Mucosa of stomach (tissue), 1 donor: ENCODE measurements around the gene LOXL1.

ENCODE experiments used
- H3K27me3 ChIP-seq: one replicate; pipeline ENCODE4 v1.7.0; 2013; ENCODE audit warnings: mild to moderate bottlenecking, low read length; ENCODE audit not compliant: control insufficient read depth, insufficient read depth
- H3K36me3 ChIP-seq: one replicate; pipeline ENCODE4 v1.7.0; 2013; ENCODE audit warnings: low read length; ENCODE audit not compliant: control insufficient read depth, insufficient read depth
- H3K4me1 ChIP-seq: one replicate; pipeline ENCODE4 v1.7.0; 2013; ENCODE audit warnings: mild to moderate bottlenecking, low read length; ENCODE audit not compliant: control insufficient read depth, insufficient read depth
- H3K4me3 ChIP-seq: one replicate; pipeline ENCODE4 v1.7.0; 2013; ENCODE audit warnings: low read length
- H3K9ac ChIP-seq: one replicate; pipeline ENCODE4 v1.7.0; 2013; ENCODE audit warnings: mild to moderate bottlenecking, low read length, moderate library complexity
- H3K9me3 ChIP-seq: one replicate; pipeline ENCODE4 v1.7.0; 2013; ENCODE audit warnings: mild to moderate bottlenecking, low read length, moderate library complexity; ENCODE audit not compliant: control insufficient read depth
- donor health status: Pancreatic carcinoma.

The LOXL1 gene

GRCh38 chr15:73939138-73939537 is 12.9 kb downstream of the LOXL1 start:
- Histone ChIP-seq H3K9me3 (no peaks in the 10 kb centered on the region), H3K4me3 (no peak overlapping the region), H3K4me1 (peaks cover 39% of the 10 kb centered on the region), H3K9ac (no peak overlapping the region), H3K36me3 (no peaks in the 10 kb centered on the region), H3K27me3 (no peaks in the 10 kb centered on the region)

GRCh38 chr15:73940061-73940981 is 14.1 kb downstream of the LOXL1 start:
- H3K27me3 ChIP-seq, result no peaks in the 10 kb centered on the region
- H3K4me3 ChIP-seq, result no peak overlapping the region
- H3K36me3 ChIP-seq, result no peaks in the 10 kb centered on the region
- H3K4me1 ChIP-seq, result peaks cover 36% of the 10 kb centered on the region
- H3K9me3 ChIP-seq, result no peaks in the 10 kb centered on the region
- H3K9ac ChIP-seq, result no peak overlapping the region

- no peak overlapping the region for H3K9ac ChIP-seq
- H3K9me3 ChIP-seq, result no peaks in the 10 kb centered on the region
- peaks cover 29% of the 10 kb centered on the region for H3K4me1 ChIP-seq
- no peak overlapping the region for H3K4me3 ChIP-seq
- H3K27me3 ChIP-seq, result no peaks in the 10 kb centered on the region
- H3K36me3 ChIP-seq, result no peaks in the 10 kb centered on the region
Measured at GRCh38 chr15:73941044-73941443, 14.8 kb downstream of the LOXL1 start.

- Histone ChIP-seq H3K9ac (no peak overlapping the region), H3K36me3 (no peaks in the 10 kb centered on the region), H3K27me3 (no peaks in the 10 kb centered on the region), H3K9me3 (no peaks in the 10 kb centered on the region), H3K4me1 (peaks cover 25% of the 10 kb centered on the region), H3K4me3 (no peak overlapping the region)
Measured at GRCh38 chr15:73941449-73941848, 15.2 kb downstream of the LOXL1 start.

GRCh38 chr15:73941871-73942635 is 15.8 kb downstream of the LOXL1 start:
- no peaks in the 10 kb centered on the region for H3K27me3 ChIP-seq
- H3K36me3 ChIP-seq, result no peaks in the 10 kb centered on the region
- H3K4me3 ChIP-seq, result no peak overlapping the region
- no peak overlapping the region for H3K9ac ChIP-seq
- H3K4me1 ChIP-seq, result peaks cover 25% of the 10 kb centered on the region
- H3K9me3 ChIP-seq, result no peaks in the 10 kb centered on the region

GRCh38 chr15:73942751-73943270 is 16.5 kb downstream of the LOXL1 start:
- H3K4me1 ChIP-seq, result peaks cover 25% of the 10 kb centered on the region

DNA sequence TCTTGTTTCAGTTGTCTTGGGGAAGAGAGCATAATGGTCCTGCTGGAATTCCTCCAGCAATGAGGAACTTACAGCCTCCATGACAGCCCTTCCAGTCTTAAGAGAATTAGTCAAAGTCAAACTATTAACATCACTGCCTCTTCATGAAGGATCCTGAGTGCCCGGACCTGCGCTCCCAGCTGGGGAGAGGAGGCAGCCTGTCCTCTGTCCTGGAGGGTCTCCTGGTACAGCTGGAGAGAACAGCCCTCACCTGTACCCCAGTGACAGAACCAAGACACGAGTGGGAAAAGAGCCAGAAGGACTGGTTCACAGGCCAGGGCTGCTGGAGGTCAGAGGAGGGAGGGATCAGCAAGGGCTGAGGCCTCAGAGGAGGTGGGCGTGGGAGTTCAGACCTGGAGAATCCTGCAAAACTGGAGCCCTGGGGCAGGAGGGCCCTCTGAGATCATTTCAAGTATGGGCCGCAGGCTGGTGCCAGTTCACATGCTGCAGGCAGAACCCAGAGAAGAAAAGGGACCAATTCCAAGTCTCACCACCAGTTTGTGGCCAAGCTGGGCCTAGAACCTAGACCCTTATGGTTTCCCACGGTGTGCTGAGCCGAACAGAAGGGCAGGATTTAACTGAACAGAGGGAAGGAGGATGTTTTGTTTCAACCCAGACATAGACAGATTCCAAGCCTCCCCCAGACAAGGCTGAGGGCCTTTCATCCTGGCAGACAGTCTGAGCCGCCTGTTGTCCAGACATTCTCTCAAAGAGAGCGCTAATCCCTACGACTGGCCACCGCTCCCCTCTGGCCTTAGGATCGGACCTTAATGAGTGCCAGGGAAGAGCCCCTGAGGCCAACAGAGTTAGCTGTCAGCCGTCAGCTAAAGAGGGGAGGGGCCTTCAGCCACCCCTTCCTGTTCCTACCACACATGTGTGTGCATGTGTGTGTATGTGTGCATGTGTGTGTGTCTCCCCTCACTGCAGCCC is 18.2 kb downstream of the LOXL1 start:
- Histone ChIP-seq H3K27me3 (no peaks in the 10 kb centered on the region), H3K9me3 (no peaks in the 10 kb centered on the region), H3K36me3 (no peaks in the 10 kb centered on the region), H3K9ac (no peak overlapping the region), H3K4me1 (peaks cover 25% of the 10 kb centered on the region), H3K4me3 (no peak overlapping the region)

More at GRCh38 chr15:73942751-73943270, 16.5 kb downstream of the LOXL1 start:
- Histone ChIP-seq H3K9me3 (no peaks in the 10 kb centered on the region), H3K4me3 (no peak overlapping the region), H3K36me3 (no peaks in the 10 kb centered on the region), H3K9ac (no peak overlapping the region), H3K27me3 (no peaks in the 10 kb centered on the region)

- no peaks in the 10 kb centered on the region for H3K9me3 ChIP-seq
- H3K4me3 ChIP-seq, result no peak overlapping the region
- peaks cover 24% of the 10 kb centered on the region for H3K4me1 ChIP-seq
- no peak overlapping the region for H3K9ac ChIP-seq
- H3K36me3 ChIP-seq, result no peaks in the 10 kb centered on the region
- no peaks in the 10 kb centered on the region for H3K27me3 ChIP-seq
Measured at GRCh38 chr15:73945130-73945508, 18.9 kb downstream of the LOXL1 start.

DNA sequence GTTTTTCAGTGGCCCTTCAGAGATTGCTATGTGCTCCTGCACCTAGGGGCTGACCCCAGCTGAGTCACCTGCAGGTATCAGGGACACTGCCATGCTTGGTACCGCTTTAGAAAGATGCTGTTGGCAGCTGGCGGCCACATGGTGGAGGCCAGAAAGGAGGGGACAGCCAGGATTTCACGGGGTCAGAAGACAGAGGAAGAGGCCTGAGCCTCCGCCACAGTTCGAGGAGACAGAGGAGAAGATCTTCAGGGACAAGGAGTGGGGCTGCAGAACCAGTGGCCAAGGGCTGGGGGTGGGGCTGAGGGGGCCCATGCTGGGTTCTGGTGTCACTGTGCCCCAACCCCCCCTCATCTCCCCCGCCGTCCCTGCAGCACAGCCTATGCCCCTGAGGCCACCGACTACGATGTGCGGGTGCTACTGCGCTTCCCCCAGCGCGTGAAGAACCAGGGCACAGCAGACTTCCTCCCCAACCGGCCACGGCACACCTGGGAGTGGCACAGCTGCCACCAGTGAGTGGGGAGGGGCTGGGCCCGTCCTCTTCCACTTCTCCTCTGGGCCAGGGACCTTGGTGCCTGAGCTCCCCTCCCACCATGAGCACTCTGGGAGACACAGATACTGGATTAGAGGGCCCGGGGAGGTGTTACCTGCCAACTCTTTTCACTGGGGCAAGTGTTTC is 19.9 kb downstream of the LOXL1 start:
- no peak overlapping the region for H3K9ac ChIP-seq
- H3K4me1 ChIP-seq, result peaks cover 14% of the 10 kb centered on the region
- H3K9me3 ChIP-seq, result no peaks in the 10 kb centered on the region
- no peak overlapping the region for H3K4me3 ChIP-seq
- H3K36me3 ChIP-seq, result no peaks in the 10 kb centered on the region
- H3K27me3 ChIP-seq, result no peaks in the 10 kb centered on the region

DNA sequence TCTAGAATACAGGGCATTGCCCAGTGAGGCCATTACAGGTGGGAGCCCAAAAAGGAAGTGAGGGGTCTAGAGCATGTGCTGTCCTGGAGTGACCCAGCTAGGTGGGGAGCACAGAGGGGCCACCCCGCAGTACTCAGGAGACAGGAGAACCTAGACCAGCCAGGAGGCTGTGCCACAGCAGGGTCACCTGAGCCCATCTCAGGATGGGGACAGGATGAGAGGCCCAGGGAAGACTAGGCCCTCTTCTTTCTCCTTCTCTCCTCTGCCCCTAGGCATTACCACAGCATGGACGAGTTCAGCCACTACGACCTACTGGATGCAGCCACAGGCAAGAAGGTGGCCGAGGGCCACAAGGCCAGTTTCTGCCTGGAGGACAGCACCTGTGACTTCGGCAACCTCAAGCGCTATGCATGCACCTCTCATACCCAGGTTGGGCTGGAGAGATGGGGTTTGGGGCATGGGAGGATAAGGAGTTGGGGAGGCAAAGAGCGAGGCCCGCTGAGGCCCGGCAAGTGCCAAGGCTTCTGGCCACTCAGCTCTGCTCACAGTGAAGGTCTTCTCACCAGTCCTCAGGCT is 20.6 kb downstream of the LOXL1 start:
- Histone ChIP-seq H3K36me3 (no peaks in the 10 kb centered on the region), H3K4me1 (peaks cover 14% of the 10 kb centered on the region), H3K9ac (no peak overlapping the region), H3K9me3 (no peaks in the 10 kb centered on the region), H3K4me3 (no peak overlapping the region), H3K27me3 (no peaks in the 10 kb centered on the region)

GRCh38 chr15:73947651-73948050 is 21.4 kb downstream of the LOXL1 start:
- Histone ChIP-seq H3K27me3 (no peaks in the 10 kb centered on the region), H3K36me3 (no peaks in the 10 kb centered on the region), H3K9ac (no peak overlapping the region), H3K4me1 (peaks cover 18% of the 10 kb centered on the region), H3K4me3 (no peak overlapping the region), H3K9me3 (no peaks in the 10 kb centered on the region)
